HCT116 (cell line): Measurements from ENCODE around the gene TIPRL. TPM values are rescaled to one million over a fixed set of nuclear protein-coding genes. Genes with fewer than 3 reads are reported as not detected.

ENCODE experiments used
- ATAC-seq: fragments of 200-7000 bp; cut with Tn5 transposase; 2 replicates; pipeline ENCODE4 v1.9.1; 2020; ENCODE audit warnings: mild to moderate bottlenecking, moderate library complexity
- BruUV-seq: library from RNA; stranded (reverse); fragments of 400-500 nt; replicated peaks from 2 replicates; lab custom pipeline; 2021; lab: Mats Ljungman, UMichigan
- CTCF ChIA-PET: fragments of 300-600 bp; sonication (Branson Sonifier 250); formaldehyde crosslinking; loops from one replicate; lab custom pipeline; 2021; ENCODE audit warnings: antibody characterized with exemption; lab: Charles Lee
- POLR2A ChIA-PET: fragments of 300-600, 350-600 bp; sonication (Branson Sonifier 250); formaldehyde crosslinking; loops from one replicate; lab custom pipeline; 2021; ENCODE audit warnings: antibody characterized with exemption; lab: Charles Lee
- RAD21 ChIA-PET, 2 experiments: fragments of 300-600 bp; sonication (Branson Sonifier 250); formaldehyde crosslinking; loops; one replicate each; lab custom pipeline; 2023; ENCODE audit warnings: low total read pairs in 2 of 2; ENCODE audit not compliant: uncharacterized antibody in 2 of 2, unreplicated experiment in 2 of 2, low non-redundant PET in 1 of 2; lab: Charles Lee
- DNase-seq: peaks from one replicate; pipeline ENCODE4 v3.0.0-alpha.2; 2010; ENCODE audit warnings: low read depth, low spot score
- H2AFZ ChIP-seq: fragments of 200-600 bp; shearing (Covaris generic), sonication (generic); 2 replicates; pipeline ENCODE4 v1.6.1; 2017; ENCODE audit warnings: low read depth, mixed run types, mixed read lengths, antibody characterized with exemption, low read length; ENCODE audit not compliant: poor library complexity, severe bottlenecking
- H3K27ac ChIP-seq: 2 replicates; pipeline ENCODE4 v1.5.1; 2012; ENCODE audit warnings: low read depth, low read length
- H3K27me3 ChIP-seq: fragments of 200-600 bp; sonication (generic); 2 replicates; pipeline ENCODE4 v1.6.1; 2016; ENCODE audit warnings: mixed run types, low read length, mixed read lengths; ENCODE audit not compliant: insufficient read depth
- H3K36me3 ChIP-seq, 2 experiments: fragments of 200-500 bp in 1 of 2; fragments of 200-600 bp in 1 of 2; sonication (Bioruptor generic) in 1 of 2; sonication (generic) in 1 of 2; 2 replicates each; pipeline versions ENCODE4 v1.5.1 to v1.6.1; 2014 to 2016; ENCODE audit warnings: low read length in 2 of 2, inconsistent platforms in 1 of 2, mixed read lengths in 1 of 2, mixed run types in 1 of 2; ENCODE audit not compliant: insufficient read depth in 2 of 2, control insufficient read depth in 1 of 2
- H3K4me1 ChIP-seq, 2 experiments: fragments of 200-600 bp in 1 of 2; sonication (generic) in 1 of 2; 2 replicates each; pipeline versions ENCODE4 v1.5.1 to v1.6.1; 2012 to 2017; ENCODE audit warnings: low read length in 2 of 2, inconsistent platforms in 1 of 2, mild to moderate bottlenecking in 1 of 2, mixed read lengths in 1 of 2, mixed run types in 1 of 2, moderate library complexity in 1 of 2; ENCODE audit not compliant: insufficient read depth in 2 of 2, control insufficient read depth in 1 of 2
- H3K4me2 ChIP-seq: fragments of 200-600 bp; sonication (generic); 2 replicates; pipeline ENCODE4 v1.6.1; 2017; ENCODE audit warnings: mixed run types, low read length, mixed read lengths
- H3K4me3 ChIP-seq, 2 experiments: fragments of 200-600 bp in 1 of 2; sonication (generic) in 1 of 2; replicated peaks in 1 of 2; 2 replicates each; pipeline ENCODE4 v1.5.1; 2011 to 2016; ENCODE audit warnings: low read length in 2 of 2, control low read depth in 1 of 2, low read depth in 1 of 2, mild to moderate bottlenecking in 1 of 2, mixed read lengths in 1 of 2, mixed run types in 1 of 2
- H3K79me2 ChIP-seq: fragments of 200-600 bp; sonication (generic); 2 replicates; pipeline ENCODE4 v1.6.1; 2017; ENCODE audit warnings: mild to moderate bottlenecking, mixed run types, low read length, moderate library complexity, mixed read lengths; ENCODE audit not compliant: insufficient read depth
- H3K9ac ChIP-seq: fragments of 200-600 bp; sonication (generic); 2 replicates; pipeline ENCODE4 v1.6.1; 2016; ENCODE audit warnings: low read length, mixed read lengths
- H3K9me2 ChIP-seq: fragments of 200-600 bp; sonication (generic), shearing (Covaris generic); 2 replicates; pipeline ENCODE4 v1.6.1; 2017; ENCODE audit warnings: mixed run types, mild to moderate bottlenecking, moderate library complexity; ENCODE audit not compliant: insufficient read depth
- H3K9me3 ChIP-seq, 2 experiments: fragments of 200-500 bp in 1 of 2; fragments of 200-600 bp in 1 of 2; sonication (Bioruptor generic) in 1 of 2; sonication (generic) in 1 of 2; 2 replicates each; pipeline ENCODE4 v1.6.1; 2014 to 2017; ENCODE audit warnings: low read length in 2 of 2, mixed read lengths in 2 of 2, inconsistent platforms in 1 of 2, low read depth in 1 of 2, mild to moderate bottlenecking in 1 of 2, mixed run types in 1 of 2, moderate library complexity in 1 of 2; ENCODE audit not compliant: control insufficient read depth in 1 of 2, insufficient read depth in 1 of 2
- H4K20me1 ChIP-seq: fragments of 200-600 bp; sonication (generic), shearing (Covaris generic); 2 replicates; pipeline ENCODE4 v1.6.1; 2017; ENCODE audit warnings: mixed run types, mild to moderate bottlenecking, moderate library complexity; ENCODE audit not compliant: insufficient read depth
- CBX3 ChIP-seq: IDR thresholded peaks from 2 replicates; pipeline ENCODE4 v1.6.1; 2012; ENCODE audit warnings: low read depth
- EGR1 ChIP-seq: IDR thresholded peaks from 2 replicates; pipeline ENCODE4 v1.6.1; 2012; ENCODE audit warnings: low read depth
- ELF1 ChIP-seq: IDR thresholded peaks from 2 replicates; pipeline ENCODE4 v1.6.1; 2012; ENCODE audit warnings: low read depth, borderline replicate concordance
- FOSL1 ChIP-seq: IDR thresholded peaks from 2 replicates; pipeline ENCODE4 v1.6.1; 2012; ENCODE audit warnings: low read depth
- POLR2AphosphoS5 ChIP-seq: IDR thresholded peaks from 2 replicates; pipeline ENCODE4 v1.6.1; 2011; ENCODE audit warnings: mild to moderate bottlenecking, low read depth, low read length, moderate library complexity
- RAD21 ChIP-seq: IDR thresholded peaks from 2 replicates; pipeline ENCODE4 v1.6.1; 2012; ENCODE audit warnings: low read depth, mild to moderate bottlenecking
- SP1 ChIP-seq: IDR thresholded peaks from 2 replicates; pipeline ENCODE4 v1.6.1; 2012; ENCODE audit warnings: low read depth
- ZFX ChIP-seq: fragments of 450-650 bp; IDR thresholded peaks from 2 replicates; pipeline ENCODE4 v1.6.1; 2017
- intact Hi-C: fragments of 100-400 bp; cut with micrococcal nuclease; formaldehyde crosslinking; loops from 2 replicates; pipeline ENCODE4 v1.10.0; 2022
- total RNA-seq: library from RNA; stranded (reverse); gene quantifications from one replicate; pipeline ENCODE4 v1.2.1, GENCODE V29; 2021; ENCODE audit not compliant: unreplicated experiment
- TF ChIP-seq, protein P1 (sequence below): IDR thresholded peaks from 2 replicates; pipeline ENCODE4 v1.6.1; 2012
- TF ChIP-seq, protein P2 (sequence below): IDR thresholded peaks from 2 replicates; pipeline ENCODE4 v1.6.1; 2012; ENCODE audit warnings: low read depth

The TIPRL gene
- total RNA-seq, 1 experiment from 2014 or later: 36.4 TPM

DNA sequence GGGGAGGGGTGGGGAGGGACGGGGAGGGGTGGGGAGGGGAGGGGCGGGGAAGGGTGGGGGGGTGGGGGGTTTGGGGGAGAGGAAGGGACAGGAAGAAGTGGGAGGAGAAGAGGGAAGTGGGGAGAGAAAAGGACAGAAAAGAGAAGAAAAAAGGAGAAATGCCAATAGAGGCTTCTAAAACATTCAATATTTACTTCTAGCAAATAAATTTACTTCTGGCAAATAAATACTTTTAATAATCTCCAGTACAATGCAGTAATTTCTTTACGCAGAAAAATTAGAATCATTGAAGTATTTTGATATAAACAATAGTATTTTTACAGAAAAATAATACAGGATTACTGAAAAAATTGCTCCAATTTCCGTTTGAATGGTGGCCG is 32.6 kb upstream of the TIPRL start:
- no peak overlapping the region for H3K4me2 ChIP-seq
- no peaks in the 10 kb centered on the region for H3K27me3 ChIP-seq
- DNase-seq (no peak), ATAC-seq (no peak; the same call in 1 of the 2 replicates)
- no peak for TF ChIP-seq ELF1
- TF ChIP-seq, protein P1, sequence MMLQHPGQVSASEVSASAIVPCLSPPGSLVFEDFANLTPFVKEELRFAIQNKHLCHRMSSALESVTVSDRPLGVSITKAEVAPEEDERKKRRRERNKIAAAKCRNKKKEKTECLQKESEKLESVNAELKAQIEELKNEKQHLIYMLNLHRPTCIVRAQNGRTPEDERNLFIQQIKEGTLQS: no peak
- TF ChIP-seq SP1: no peak
- TF ChIP-seq, protein P2, sequence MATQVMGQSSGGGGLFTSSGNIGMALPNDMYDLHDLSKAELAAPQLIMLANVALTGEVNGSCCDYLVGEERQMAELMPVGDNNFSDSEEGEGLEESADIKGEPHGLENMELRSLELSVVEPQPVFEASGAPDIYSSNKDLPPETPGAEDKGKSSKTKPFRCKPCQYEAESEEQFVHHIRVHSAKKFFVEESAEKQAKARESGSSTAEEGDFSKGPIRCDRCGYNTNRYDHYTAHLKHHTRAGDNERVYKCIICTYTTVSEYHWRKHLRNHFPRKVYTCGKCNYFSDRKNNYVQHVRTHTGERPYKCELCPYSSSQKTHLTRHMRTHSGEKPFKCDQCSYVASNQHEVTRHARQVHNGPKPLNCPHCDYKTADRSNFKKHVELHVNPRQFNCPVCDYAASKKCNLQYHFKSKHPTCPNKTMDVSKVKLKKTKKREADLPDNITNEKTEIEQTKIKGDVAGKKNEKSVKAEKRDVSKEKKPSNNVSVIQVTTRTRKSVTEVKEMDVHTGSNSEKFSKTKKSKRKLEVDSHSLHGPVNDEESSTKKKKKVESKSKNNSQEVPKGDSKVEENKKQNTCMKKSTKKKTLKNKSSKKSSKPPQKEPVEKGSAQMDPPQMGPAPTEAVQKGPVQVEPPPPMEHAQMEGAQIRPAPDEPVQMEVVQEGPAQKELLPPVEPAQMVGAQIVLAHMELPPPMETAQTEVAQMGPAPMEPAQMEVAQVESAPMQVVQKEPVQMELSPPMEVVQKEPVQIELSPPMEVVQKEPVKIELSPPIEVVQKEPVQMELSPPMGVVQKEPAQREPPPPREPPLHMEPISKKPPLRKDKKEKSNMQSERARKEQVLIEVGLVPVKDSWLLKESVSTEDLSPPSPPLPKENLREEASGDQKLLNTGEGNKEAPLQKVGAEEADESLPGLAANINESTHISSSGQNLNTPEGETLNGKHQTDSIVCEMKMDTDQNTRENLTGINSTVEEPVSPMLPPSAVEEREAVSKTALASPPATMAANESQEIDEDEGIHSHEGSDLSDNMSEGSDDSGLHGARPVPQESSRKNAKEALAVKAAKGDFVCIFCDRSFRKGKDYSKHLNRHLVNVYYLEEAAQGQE: no peak
- no peak for TF ChIP-seq EGR1
- TF ChIP-seq RAD21: no peak
- TF ChIP-seq CBX3: no peak
- no peak for TF ChIP-seq FOSL1
- no peak for TF ChIP-seq POLR2AphosphoS5
- TF ChIP-seq ZFX: no peak
- H4K20me1 ChIP-seq: no peaks in the 10 kb centered on the region
- H3K9me2 ChIP-seq: no peaks in the 10 kb centered on the region
- no peak overlapping the region for H3K4me3 ChIP-seq
- no TSS peak for BruUV-seq
- RAD21 ChIA-PET: no interaction called here
- H3K36me3 ChIP-seq: no peaks in the 10 kb centered on the region
- POLR2A ChIA-PET: no interaction called here
- intact Hi-C loops: no loop called here
- peaks cover 0 to 10% of the 10 kb centered on the region in 2 experiments; a peak in 2 of 4 replicates for H3K4me1 ChIP-seq
- H2AFZ ChIP-seq: peak overlapping the region; percentile 79
- H3K27ac ChIP-seq: no peak overlapping the region
- CTCF ChIA-PET: interaction anchor here (0.9 to 1.4 kb wide), 2 partner anchors 8 to 15 kb away, joined by 3 to 4 read pairs; no protein-coding TSS in a partner anchor
- no peak overlapping the region for H3K9ac ChIP-seq
- H3K9me3 ChIP-seq: no peaks in the 10 kb centered on the region
- H3K79me2 ChIP-seq: no peaks in the 10 kb centered on the region
